G401.6 (cell line): ENCODE results near the gene SDS.

Experiments used
- FAIRE-seq: peaks from 2 replicates; lab custom pipeline; 2012; peaks lifted over from hg19 to GRCh38; lab: Jason Lieb, UNC

Gene SDS

DNA sequence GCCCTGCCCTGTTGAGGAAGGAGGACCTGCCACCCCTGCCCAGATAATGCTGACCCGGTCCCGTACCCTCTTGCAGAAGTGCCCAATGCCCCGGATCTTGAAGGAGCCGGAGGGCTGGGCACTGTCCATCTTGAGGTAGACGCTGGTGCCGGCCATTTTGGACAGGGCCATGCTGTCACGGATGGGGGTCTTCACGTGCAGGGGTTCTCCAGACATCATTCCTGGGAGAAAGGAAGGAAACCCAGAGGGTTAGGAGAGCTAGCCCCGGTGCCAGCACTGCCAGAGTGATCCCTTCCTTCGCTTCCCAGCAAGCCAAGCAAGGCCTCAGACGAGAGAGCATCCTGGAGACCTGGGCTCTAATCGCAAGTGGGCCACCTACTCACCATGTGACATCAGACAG, 4.2 kb downstream of the SDS start:
- no peak for FAIRE-seq

GRCh38 chr12:113398346-113399290, 5.1 kb downstream of the SDS start:
- no peak for FAIRE-seq

DNA sequence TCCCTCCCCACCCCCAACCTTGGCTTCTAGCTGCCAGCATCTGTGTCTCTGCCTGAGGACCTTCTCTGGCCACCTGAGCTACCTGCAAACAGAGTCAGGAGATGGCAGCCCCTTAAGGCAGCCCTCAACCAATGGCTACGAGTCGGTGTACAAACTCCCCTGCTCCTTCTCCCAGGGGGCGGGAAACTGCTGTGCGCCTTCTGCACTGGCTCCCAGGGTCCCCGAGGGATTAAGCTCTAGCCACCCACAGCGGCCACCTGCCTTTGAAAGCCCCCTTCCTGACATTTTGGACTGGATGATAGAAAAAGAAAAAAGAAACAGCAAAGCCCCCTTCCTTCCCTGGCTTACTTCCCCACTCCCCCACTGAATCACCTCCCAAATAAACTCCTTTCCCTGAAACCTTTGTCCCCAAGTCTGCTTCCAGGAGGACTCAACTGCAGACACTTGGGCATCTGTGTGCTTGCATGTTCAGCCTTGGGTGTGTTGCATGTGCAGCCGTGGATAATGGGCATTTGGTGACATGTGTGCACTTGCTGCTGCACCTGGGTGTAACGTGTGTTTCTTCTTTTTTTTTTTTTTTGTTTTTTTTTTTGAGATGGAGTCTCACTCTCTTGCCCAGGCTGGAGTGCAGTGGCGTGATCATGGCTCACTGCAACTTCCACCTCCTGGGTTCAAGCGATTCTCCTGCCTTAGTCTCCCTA, 6.0 kb downstream of the SDS start:
- no peak for FAIRE-seq

- no peak for FAIRE-seq
Measured at GRCh38 chr12:113396828-113397496, 6.7 kb downstream of the SDS start.

- no peak for FAIRE-seq
Measured at GRCh38 chr12:113396200-113396599, 7.5 kb downstream of the SDS start.

DNA sequence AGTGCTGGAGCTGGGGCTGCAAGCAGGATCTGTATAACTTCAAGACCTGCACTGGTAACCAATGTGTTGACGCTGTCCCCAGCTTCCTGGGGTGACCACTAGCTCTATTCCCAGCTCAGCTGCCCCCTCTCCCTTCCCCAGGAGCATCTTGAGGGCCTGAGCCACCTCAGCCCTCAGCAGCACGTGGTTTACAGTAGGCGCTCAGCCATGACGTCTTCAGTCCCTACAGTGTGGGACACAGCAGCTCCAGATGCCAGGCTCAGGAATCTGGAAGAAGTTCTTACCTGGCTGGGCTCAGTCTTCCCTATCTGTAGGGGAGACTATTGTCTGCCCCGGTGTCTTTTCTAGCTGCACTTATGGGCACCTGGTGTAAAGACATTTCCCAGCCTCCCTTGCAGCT, 8.6 kb downstream of the SDS start:
- no peak for FAIRE-seq

- no peak for FAIRE-seq
Measured at GRCh38 chr12:113393749-113394148, 9.9 kb downstream of the SDS start.

- FAIRE-seq = no peak
Measured at GRCh38 chr12:113392988-113393579, 10.6 kb downstream of the SDS start.

GRCh38 chr12:113392520-113392919, 11.2 kb downstream of the SDS start:
- no peak for FAIRE-seq

DNA sequence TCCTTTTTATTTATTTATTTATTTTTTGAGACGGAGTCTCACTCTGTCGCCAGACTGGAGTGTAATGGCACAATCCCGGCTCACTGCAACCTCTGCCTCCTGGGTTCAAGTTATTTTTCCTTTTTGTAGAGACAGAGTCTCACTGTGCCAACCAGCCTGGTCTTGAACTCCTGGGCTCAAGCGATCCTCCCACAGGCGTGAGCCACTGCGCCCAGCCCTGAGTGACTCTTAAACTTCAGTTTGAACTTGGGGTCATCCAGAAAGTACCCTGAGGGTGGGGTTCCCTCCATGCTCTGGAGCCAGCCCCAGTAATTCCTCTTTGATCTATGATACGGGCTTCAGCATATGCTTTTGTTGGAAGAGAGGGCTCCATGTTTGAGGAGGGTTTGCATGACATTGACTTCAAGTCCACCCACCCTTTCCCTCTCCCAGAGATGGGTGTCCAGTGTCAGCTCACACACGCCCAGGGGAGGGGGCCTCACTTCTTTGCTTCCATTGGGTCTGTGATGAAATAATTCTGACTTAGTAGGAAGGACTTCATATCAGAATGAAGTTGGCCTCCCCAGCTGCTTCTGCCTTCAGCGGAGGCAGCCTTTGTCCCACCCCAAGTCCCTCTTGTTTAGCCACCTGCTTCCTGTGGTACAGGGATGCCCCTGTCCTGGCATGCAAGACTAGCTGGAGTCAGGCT, 11.9 kb downstream of the SDS start:
- FAIRE-seq = no peak

- no peak for FAIRE-seq
Measured at GRCh38 chr12:113391145-113391544, 12.5 kb downstream of the SDS start.

- no peak for FAIRE-seq
Measured at GRCh38 chr12:113390064-113391043, 13.3 kb downstream of the SDS start.

- FAIRE-seq = no peak
Measured at GRCh38 chr12:113388351-113388750, 15.3 kb downstream of the SDS start.

DNA sequence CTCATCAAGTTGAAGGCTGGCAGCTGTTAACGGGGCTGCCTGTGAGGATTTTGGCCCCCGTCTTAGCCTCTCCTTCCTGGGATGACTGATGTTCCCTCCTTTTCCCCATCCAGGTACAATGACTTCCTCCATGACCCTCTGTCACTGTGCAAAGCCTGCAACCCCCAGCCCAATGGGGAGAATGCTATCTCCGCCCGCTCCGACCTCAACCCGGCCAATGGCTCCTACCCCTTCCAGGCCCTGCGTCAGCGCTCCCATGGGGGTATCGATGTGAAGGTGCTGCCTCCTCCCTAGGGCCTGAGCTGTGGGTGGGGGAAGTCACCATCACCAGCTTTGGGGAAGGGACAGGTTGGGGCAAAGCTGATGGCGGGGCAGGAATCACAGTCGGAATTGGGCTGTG, 16.1 kb downstream of the SDS start:
- no peak for FAIRE-seq

DNA sequence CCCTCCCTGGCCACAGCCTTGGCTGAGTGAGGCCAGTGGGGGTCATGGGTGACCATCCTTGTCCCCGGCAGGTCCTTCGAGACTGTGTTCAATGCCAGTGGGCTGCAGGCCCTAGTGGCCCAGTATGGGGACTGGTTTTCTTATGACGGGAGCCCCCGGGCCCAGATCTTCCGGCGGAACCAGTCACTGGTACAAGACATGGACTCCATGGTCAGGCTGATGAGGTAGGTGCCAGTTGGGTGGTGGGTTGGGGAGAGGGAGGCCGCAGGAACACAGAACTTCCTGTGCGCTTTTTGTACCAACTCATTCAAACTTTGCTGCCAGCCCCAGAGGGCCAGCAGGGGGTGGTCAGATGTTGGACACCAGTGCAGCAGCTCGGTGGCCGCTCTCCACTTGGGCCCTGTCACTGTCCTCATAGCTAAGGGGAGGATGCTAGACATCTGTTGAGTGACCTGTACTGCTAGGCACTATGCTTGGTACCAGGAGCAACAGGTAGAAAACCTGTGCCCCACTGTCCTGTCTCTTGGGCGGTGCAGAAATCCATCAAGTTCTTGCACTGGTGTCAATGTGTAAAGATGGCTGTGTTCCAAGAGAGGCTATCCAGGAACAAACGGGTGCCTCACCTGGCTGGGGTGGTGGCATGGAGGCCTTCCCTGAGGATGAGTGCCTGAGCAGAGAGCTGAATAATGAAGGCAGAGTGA, 16.7 kb downstream of the SDS start:
- no peak for FAIRE-seq

DNA sequence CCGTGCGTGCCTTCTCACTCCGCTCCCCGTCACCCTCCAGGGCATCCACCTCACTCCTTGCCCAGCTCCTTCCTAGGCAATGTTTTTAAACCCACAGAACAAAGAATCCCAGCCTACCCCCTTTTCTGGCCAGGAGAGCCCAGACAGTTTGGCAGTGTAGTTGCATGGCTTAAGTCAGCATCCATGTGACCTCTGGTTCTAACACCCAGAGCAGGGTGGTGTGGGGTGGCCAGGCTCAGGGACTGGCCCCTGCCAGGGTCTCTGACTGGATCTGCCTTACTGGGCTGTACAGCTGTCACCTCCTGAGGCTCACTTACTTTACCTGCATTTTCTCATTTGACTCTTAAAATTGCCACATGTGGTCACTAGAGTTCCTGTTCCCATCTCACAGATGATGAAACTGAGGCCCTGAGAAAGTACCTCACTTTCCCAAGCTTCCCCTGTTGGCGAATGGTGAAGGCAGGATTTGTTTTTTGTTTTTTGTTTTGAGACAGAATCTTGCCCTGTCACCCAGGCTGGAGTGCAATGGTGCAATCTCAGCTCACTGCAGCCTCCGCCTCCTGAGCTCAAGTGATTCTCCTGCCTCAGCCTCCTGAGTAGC, 18.3 kb downstream of the SDS start:
- FAIRE-seq = no peak

- FAIRE-seq = no peak
Measured at GRCh38 chr12:113384778-113385177, 18.9 kb downstream of the SDS start.

DNA sequence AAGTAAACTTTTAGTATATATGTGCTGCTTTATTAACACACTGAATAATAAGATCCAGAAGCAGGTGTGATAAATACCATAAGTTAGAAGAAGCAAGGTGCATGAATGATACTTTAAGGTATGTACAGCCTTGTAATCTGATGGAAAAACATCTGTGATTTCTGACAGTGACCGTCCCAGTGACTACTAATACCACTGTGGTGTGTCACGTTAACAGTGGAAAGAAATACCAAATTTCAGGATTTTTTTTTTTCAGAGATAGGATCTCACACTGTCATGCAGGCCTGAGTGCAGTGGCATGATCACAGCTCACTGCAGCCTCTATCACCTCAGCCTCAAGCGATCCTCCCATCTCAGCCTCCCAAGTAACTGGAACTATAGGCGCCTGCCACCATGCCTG, 21.5 kb downstream of the SDS start:
- no peak for FAIRE-seq

DNA sequence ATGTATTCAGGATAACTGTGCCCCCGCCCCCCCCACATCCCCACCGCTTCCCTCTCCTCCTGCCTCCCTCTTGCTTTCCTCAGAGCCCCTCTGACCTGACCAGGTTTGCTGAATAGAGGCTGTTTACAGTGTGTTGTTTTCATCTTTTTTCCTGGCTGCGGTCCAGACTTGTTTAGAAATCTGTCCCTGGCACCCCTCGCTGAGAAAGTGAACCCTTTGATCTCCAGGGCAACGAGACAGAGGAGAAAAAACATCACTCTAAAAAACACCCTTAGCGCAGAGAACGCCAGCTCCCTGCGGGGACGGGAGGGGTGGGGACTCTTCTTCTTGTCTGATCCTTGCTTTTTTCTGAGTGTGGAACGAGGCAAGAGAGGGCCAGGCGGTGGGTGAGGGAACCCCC, 22.5 kb downstream of the SDS start:
- FAIRE-seq = no peak

DNA sequence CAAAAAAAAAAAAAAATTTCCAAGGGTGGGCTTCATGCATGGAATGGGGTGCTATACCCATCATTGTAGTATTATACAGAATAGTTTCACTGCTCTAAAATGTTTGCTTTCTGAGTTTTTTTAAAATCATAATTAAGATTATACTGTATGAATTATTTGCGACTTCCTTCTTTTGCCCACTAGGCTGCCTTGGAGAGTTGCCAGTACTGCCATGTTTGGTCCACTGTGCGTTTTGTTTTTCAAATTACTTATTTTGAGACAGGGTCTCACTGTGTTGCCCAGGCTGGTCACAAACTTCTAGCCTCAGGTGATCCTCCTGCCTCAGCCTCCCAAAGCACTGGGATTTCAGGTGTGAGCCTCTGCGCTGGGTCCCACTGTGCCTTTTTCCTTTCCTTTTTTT, 25.4 kb downstream of the SDS start:
- FAIRE-seq = no peak
